Thyroid gland (tissue), 4 donors: Measurements from ENCODE around the gene STK38L. TPM values are rescaled to one million over a fixed set of nuclear protein-coding genes. Genes with fewer than 3 reads are reported as not detected.
A peak's percentile ranks its signal among the peaks of the same experiment; 100 is the strongest.

Experiments used
- DNase-seq, 2 donors: peaks; one replicate each; pipeline ENCODE4 v3.0.0-alpha.2; 2019
- H3K27ac ChIP-seq, 3 donors: fragments of 200-600 bp; sonication (generic); 1 replicate in 2 of 3; 2 replicates in 1 of 3; pipeline ENCODE4 v1.5.1; 2016 to 2019; ENCODE audit warnings: mild to moderate bottlenecking in 1 of 3, moderate library complexity in 1 of 3
- H3K27me3 ChIP-seq: fragments of 200-600 bp; sonication (generic); one replicate; pipeline ENCODE4 v1.5.1; 2019
- H3K36me3 ChIP-seq, 2 donors: fragments of 200-600 bp; sonication (generic); one replicate each; pipeline ENCODE4 v1.5.1; 2016 to 2019
- H3K4me1 ChIP-seq, 2 donors: fragments of 200-600 bp; sonication (generic); one replicate each; pipeline ENCODE4 v1.5.1; 2017 to 2019
- H3K4me3 ChIP-seq, 3 donors: fragments of 200-600 bp; sonication (generic); replicated peaks in 1 of 3; 1 replicate in 2 of 3; 2 replicates in 1 of 3; pipeline ENCODE4 v1.5.1; 2016; ENCODE audit warnings: mild to moderate bottlenecking in 1 of 3
- H3K9me3 ChIP-seq: fragments of 200-600 bp; sonication (generic); one replicate; pipeline ENCODE4 v1.5.1; 2017
- POLR2A ChIP-seq, 2 donors: fragments of 450-650 bp; IDR thresholded peaks; one replicate each; pipeline ENCODE4 v1.6.1; 2017; ENCODE audit warnings: antibody characterized with exemption in 2 of 2, mild to moderate bottlenecking in 2 of 2, moderate library complexity in 1 of 2
- WGBS, 2 donors: methylation state at CpG; one replicate each; pipeline ENCODE4 v1.1.5; 2017; 5-methylcytosine and 5-hydroxymethylcytosine counted together
- intact Hi-C: fragments of 100-400 bp; cut with DNase I; formaldehyde crosslinking; loops from one replicate; pipeline ENCODE4 v1.15.1; 2023
- total RNA-seq, 4 donors: library from RNA; depleted of rRNA; stranded (reverse); fragments of >200 nt; gene quantifications; one replicate each; pipeline ENCODE4 v1.2.3, GENCODE V29; 2016
- TF ChIP-seq, protein P1 (sequence below), 6 experiments: fragments of 200-600 bp in 3 of 6; fragments of 450-650 bp in 3 of 6; sonication (generic) in 3 of 6; IDR thresholded peaks; one replicate each; pipeline ENCODE4 v1.5.1; 2016 to 2019; ENCODE audit warnings: antibody characterized with exemption in 6 of 6, mild to moderate bottlenecking in 2 of 6, inconsistent platforms in 1 of 6, moderate library complexity in 1 of 6

STK38L gene
- total RNA-seq, 4 donors from 2014 or later: 20.1 to 42.2 (median 27.0) TPM

- WGBS, 2 donors: 19 to 20% methylated on average over 10 of the region's 10 CpGs
- intact Hi-C loops: no loop called here
- no peak for TF ChIP-seq POLR2A (IDR thresholded peaks at IDR 0.05)
- TF ChIP-seq, protein P1, sequence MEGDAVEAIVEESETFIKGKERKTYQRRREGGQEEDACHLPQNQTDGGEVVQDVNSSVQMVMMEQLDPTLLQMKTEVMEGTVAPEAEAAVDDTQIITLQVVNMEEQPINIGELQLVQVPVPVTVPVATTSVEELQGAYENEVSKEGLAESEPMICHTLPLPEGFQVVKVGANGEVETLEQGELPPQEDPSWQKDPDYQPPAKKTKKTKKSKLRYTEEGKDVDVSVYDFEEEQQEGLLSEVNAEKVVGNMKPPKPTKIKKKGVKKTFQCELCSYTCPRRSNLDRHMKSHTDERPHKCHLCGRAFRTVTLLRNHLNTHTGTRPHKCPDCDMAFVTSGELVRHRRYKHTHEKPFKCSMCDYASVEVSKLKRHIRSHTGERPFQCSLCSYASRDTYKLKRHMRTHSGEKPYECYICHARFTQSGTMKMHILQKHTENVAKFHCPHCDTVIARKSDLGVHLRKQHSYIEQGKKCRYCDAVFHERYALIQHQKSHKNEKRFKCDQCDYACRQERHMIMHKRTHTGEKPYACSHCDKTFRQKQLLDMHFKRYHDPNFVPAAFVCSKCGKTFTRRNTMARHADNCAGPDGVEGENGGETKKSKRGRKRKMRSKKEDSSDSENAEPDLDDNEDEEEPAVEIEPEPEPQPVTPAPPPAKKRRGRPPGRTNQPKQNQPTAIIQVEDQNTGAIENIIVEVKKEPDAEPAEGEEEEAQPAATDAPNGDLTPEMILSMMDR (IDR thresholded peaks at IDR 0.05): no peak
- no peaks in the 10 kb centered on the region for H3K27me3 ChIP-seq
- H3K36me3 ChIP-seq: no peaks in the 10 kb centered on the region
- no peak for DNase-seq
- H3K4me1 ChIP-seq: peaks cover 0 to 14% of the 10 kb centered on the region in 2 donors
- peak overlapping the region in 2 of 3 donors; percentile 27 to 47 for H3K4me3 ChIP-seq
- H3K9me3 ChIP-seq: no peaks in the 10 kb centered on the region
- H3K27ac ChIP-seq: no peak overlapping the region
Measured at GRCh38 chr12:27332407-27332713, 88.3 kb downstream of the STK38L start.

- TF ChIP-seq POLR2A (IDR thresholded peaks at IDR 0.05): no peak
- TF ChIP-seq, protein P1 (IDR thresholded peaks at IDR 0.05): no peak
- no peaks in the 10 kb centered on the region for H3K27me3 ChIP-seq
- peaks cover 0 to 14% of the 10 kb centered on the region in 2 donors for H3K4me1 ChIP-seq
- H3K9me3 ChIP-seq: no peaks in the 10 kb centered on the region
- 0 to 1% methylated on average over 4 to 20 of the region's 96 CpGs for WGBS, 2 donors
- no peaks in the 10 kb centered on the region for H3K36me3 ChIP-seq
- H3K27ac ChIP-seq: no peak within 1 kb of the TSS
- intact Hi-C loops: no loop called here
- peak; percentile 19 to 24 for DNase-seq
- peak within 1 kb of the TSS; percentile 27 to 47 (median 29) for H3K4me3 ChIP-seq
Measured at GRCh38 chr12:27332714-27333402, 88.8 kb downstream of the STK38L start, which contains the start of gene BMAL2. Gene BMAL2, plus strand, starts transcription at chr12:27332836. Its CDS starts 237 bp downstream, at chr12:27333073.

GRCh38 chr12:27333403-27334009, 89.4 kb downstream of the STK38L start:
- peak overlapping the region; percentile 27 to 47 (median 29) for H3K4me3 ChIP-seq
- intact Hi-C loops: no loop called here
- H3K27me3 ChIP-seq: no peaks in the 10 kb centered on the region
- H3K4me1 ChIP-seq: peaks cover 0 to 14% of the 10 kb centered on the region in 2 donors
- H3K36me3 ChIP-seq: no peaks in the 10 kb centered on the region
- H3K9me3 ChIP-seq: no peaks in the 10 kb centered on the region
- WGBS, 2 donors: 3 to 5% methylated on average over 29 to 33 of the region's 40 CpGs
- no peak overlapping the region for H3K27ac ChIP-seq
- TF ChIP-seq POLR2A (IDR thresholded peaks at IDR 0.05): no peak
- TF ChIP-seq, protein P1 (IDR thresholded peaks at IDR 0.05): no peak
- DNase-seq: peak; percentile 3 to 5

DNA sequence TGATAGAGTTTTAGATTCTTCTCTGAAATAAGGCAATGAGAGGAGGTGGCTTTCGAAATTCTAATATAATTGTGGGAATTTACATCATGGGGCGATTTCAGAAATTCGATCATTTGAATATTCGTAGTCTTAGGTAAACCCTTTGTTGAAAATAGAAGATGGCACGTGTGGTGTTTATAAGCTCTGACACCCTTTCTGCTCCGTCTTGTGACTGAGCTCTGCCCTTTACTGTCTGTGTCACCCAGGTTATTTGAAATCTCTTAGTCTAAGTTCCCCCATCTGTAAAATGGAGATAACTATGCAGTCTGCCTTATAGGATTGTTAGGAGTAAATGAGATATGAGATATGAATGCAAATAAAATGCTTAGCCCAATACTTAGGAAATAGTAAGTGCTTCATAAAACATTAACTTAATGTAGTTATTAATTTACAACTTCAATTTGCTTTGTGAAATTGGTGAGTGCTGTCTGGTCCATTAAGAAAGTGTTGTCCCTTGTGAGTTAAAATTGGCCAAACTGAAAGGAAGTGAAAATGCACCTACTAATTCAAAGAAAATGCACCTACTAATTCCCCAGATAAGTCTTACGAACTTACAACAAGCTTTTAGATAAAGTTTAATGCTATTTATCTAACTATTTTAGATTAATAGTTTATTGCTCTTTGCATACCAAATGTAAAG, 90.1 kb downstream of the STK38L start:
- WGBS, 2 donors: 80 to 83% methylated on average over 7 of the region's 7 CpGs
- intact Hi-C loops: no loop called here
- TF ChIP-seq, protein P1 (IDR thresholded peaks at IDR 0.05): no peak
- no peak for TF ChIP-seq POLR2A (IDR thresholded peaks at IDR 0.05)

DNA sequence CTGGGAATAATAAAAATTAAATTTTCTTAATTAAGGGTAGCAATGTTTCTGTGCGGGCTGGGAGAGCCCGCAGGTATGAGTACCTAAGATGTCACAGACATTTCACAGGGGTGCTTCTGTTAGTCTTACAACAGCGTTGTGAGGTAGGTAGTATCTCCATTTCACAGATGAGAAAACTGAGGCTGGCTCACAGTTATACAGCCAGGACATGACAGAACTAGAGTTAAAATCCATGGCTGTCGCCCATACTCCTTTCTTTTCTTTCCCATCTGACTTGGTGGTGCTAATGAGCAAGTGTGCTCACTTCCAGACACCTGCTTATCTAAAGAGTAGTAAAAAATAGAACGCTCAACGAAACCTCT, 90.6 kb downstream of the STK38L start:
- H3K36me3 ChIP-seq: no peaks in the 10 kb centered on the region
- no peaks in the 10 kb centered on the region for H3K27me3 ChIP-seq
- H3K27ac ChIP-seq: no peak overlapping the region
- DNase-seq: no peak
- intact Hi-C loops: no loop called here
- no peaks in the 10 kb centered on the region for H3K9me3 ChIP-seq
- H3K4me3 ChIP-seq: no peak overlapping the region
- WGBS, 2 donors: 80% methylated on average over 6 of the region's 6 CpGs
- TF ChIP-seq, protein P1 (IDR thresholded peaks at IDR 0.05): no peak
- no peak for TF ChIP-seq POLR2A (IDR thresholded peaks at IDR 0.05)
- H3K4me1 ChIP-seq: peaks cover 0 to 14% of the 10 kb centered on the region in 2 donors

More for the DNA sequence above, 90.1 kb downstream of the STK38L start:
- H3K4me1 ChIP-seq: peaks cover 0 to 14% of the 10 kb centered on the region in 2 donors
- H3K4me3 ChIP-seq: no peak overlapping the region
- no peaks in the 10 kb centered on the region for H3K36me3 ChIP-seq
- no peaks in the 10 kb centered on the region for H3K9me3 ChIP-seq
- no peaks in the 10 kb centered on the region for H3K27me3 ChIP-seq
- DNase-seq: no peak
- no peak overlapping the region for H3K27ac ChIP-seq
